ENCODE data around the gene P2RY14.
A peak's percentile ranks its signal among the peaks of the same experiment; 100 is the strongest.

The P2RY14 gene

GRCh38 chr3:151214459-151214858, 63.9 kb downstream of the P2RY14 start:
- no peak overlapping the region for H4K91ac ChIP-seq (ENCODE audit: low read depth, low read length)
- H3K14ac ChIP-seq (ENCODE audit: low read length): no peak overlapping the region
- no peak overlapping the region for H2AK5ac ChIP-seq (ENCODE audit: low read length)
- no peak overlapping the region for H2BK120ac ChIP-seq (ENCODE audit: insufficient read depth, low read length, poor library complexity)
- no peak overlapping the region for H3K18ac ChIP-seq (ENCODE audit: low read length)
- H3K27ac ChIP-seq (ENCODE audit: low read depth, low read length): no peak overlapping the region
- H3K4me2 ChIP-seq (ENCODE audit: low read length): no peak overlapping the region
- no peak overlapping the region for H4K8ac ChIP-seq (ENCODE audit: low read depth, low read length)
- DNase-seq: no peak
- H3K36me3 ChIP-seq (ENCODE audit: control insufficient read depth in 1 of 2, insufficient read depth in 2 of 2, low read length in 2 of 2): peaks cover 2 to 5% of the 10 kb centered on the region in 2 experiments
- H3K9ac ChIP-seq (ENCODE audit: low read length): no peak overlapping the region
- no peaks in the 10 kb centered on the region for H3K9me3 ChIP-seq (ENCODE audit: insufficient read depth, low read depth, low read length)
- no peak overlapping the region for H2BK5ac ChIP-seq (ENCODE audit: low read depth, low read length, poor library complexity)
- no peak overlapping the region for H2BK12ac ChIP-seq (ENCODE audit: low read length)
- no CpG with 5 or more reads among the region's 1 CpG for WGBS (ENCODE audit: extremely low coverage, insufficient coverage, insufficient read length)
- no peak overlapping the region for H3K4me3 ChIP-seq (ENCODE audit: low read depth, low read length)
- peaks cover 2% of the 10 kb centered on the region for H3K79me2 ChIP-seq (ENCODE audit: control insufficient read depth, insufficient read depth, low read length, poor library complexity)
- H2AFZ ChIP-seq (ENCODE audit: insufficient read depth, low read length, poor library complexity): no peak overlapping the region
- peaks cover 4 to 7% of the 10 kb centered on the region in 2 experiments for H3K4me1 ChIP-seq (ENCODE audit: control insufficient read depth in 1 of 2, insufficient read depth in 2 of 2, low read length in 2 of 2)
- H3K79me1 ChIP-seq (ENCODE audit: low read length): peaks cover 13% of the 10 kb centered on the region
- H3K4ac ChIP-seq (ENCODE audit: low read depth, low read length): no peak overlapping the region
- H4K12ac ChIP-seq (ENCODE audit: low read depth, low read length): no peak overlapping the region
- no peak overlapping the region for H3K23ac ChIP-seq (ENCODE audit: low read length)
- H3K27me3 ChIP-seq (ENCODE audit: insufficient read depth, low read length): no peaks in the 10 kb centered on the region

DNA sequence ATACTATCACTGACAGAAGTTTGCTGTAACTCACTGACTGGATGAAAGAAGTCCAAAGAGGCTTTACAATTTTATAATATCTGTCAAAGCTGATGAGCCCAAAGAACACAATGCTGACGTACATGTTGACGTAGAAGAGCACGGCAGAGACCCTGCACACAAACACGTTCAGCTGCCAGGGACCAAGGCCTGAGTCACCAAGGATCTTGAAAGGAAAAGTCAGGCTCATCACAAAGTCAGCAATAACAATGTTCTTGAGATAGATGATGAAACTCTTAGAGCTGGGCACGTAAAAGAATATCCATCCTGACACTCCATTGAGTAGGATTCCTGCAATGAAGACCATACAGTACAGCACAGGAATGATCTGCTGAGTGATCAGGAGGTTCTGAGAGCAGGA, 64.5 kb downstream of the P2RY14 start:
- Histone ChIP-seq H3K79me2 (ENCODE audit: control insufficient read depth, insufficient read depth, low read length, poor library complexity) (peaks cover 2% of the 10 kb centered on the region), H3K23ac (ENCODE audit: low read length) (no peak overlapping the region), H2BK5ac (ENCODE audit: low read depth, low read length, poor library complexity) (no peak overlapping the region), H2AK5ac (ENCODE audit: low read length) (no peak overlapping the region), H3K14ac (ENCODE audit: low read length) (no peak overlapping the region), H3K36me3 (ENCODE audit: control insufficient read depth in 1 of 2, insufficient read depth in 2 of 2, low read length in 2 of 2) (peaks cover 2 to 5% of the 10 kb centered on the region in 2 experiments), H3K27ac (ENCODE audit: low read depth, low read length) (no peak overlapping the region), H3K18ac (ENCODE audit: low read length) (no peak overlapping the region), H2BK12ac (ENCODE audit: low read length) (peak overlapping the region; percentile 45), H3K27me3 (ENCODE audit: insufficient read depth, low read length) (no peaks in the 10 kb centered on the region), H4K12ac (ENCODE audit: low read depth, low read length) (no peak overlapping the region), H3K9ac (ENCODE audit: low read length) (no peak overlapping the region), H3K4me1 (ENCODE audit: control insufficient read depth in 1 of 2, insufficient read depth in 2 of 2, low read length in 2 of 2) (peaks cover 4 to 7% of the 10 kb centered on the region in 2 experiments), H4K91ac (ENCODE audit: low read depth, low read length) (peak overlapping the region; percentile 34), H3K9me3 (ENCODE audit: insufficient read depth, low read depth, low read length) (no peaks in the 10 kb centered on the region), H3K4me2 (ENCODE audit: low read length) (no peak overlapping the region), H3K4me3 (ENCODE audit: low read depth, low read length) (peak overlapping the region; percentile 38), H4K8ac (ENCODE audit: low read depth, low read length) (no peak overlapping the region), H2AFZ (ENCODE audit: insufficient read depth, low read length, poor library complexity) (no peak overlapping the region), H3K4ac (ENCODE audit: low read depth, low read length) (no peak overlapping the region), H3K79me1 (ENCODE audit: low read length) (peaks cover 13% of the 10 kb centered on the region), H2BK120ac (ENCODE audit: insufficient read depth, low read length, poor library complexity) (no peak overlapping the region)
- WGBS (ENCODE audit: extremely low coverage, insufficient coverage, insufficient read length): no CpG with 5 or more reads among the region's 5 CpGs
- no peak for DNase-seq

DNA sequence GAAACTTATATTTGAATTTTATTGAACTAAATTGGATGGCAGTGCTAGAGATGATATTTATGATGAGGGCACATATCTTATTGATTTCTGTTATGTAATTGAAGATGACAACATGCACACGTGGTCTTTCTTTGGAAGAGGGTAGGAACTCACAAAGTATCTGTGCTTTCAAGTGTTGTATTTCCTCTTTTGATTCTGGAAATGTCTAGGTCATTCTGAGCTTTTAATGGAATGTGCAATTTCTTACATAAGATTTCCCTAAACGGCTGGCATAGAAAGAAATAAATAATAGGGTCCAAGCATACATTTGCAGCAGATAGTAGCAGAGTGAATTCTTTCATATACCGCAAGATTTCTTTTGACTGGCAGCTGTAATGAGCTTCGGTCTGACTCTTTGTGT, 65.2 kb downstream of the P2RY14 start:
- no peak overlapping the region for H2AFZ ChIP-seq (ENCODE audit: insufficient read depth, low read length, poor library complexity)
- no peak overlapping the region for H3K4me2 ChIP-seq (ENCODE audit: low read length)
- H3K4me3 ChIP-seq (ENCODE audit: low read depth, low read length): no peak overlapping the region
- peaks cover 2% of the 10 kb centered on the region for H3K79me2 ChIP-seq (ENCODE audit: control insufficient read depth, insufficient read depth, low read length, poor library complexity)
- H3K27ac ChIP-seq (ENCODE audit: low read depth, low read length): no peak overlapping the region
- H3K23ac ChIP-seq (ENCODE audit: low read length): no peak overlapping the region
- H4K12ac ChIP-seq (ENCODE audit: low read depth, low read length): no peak overlapping the region
- no peak overlapping the region for H3K9ac ChIP-seq (ENCODE audit: low read length)
- H3K14ac ChIP-seq (ENCODE audit: low read length): no peak overlapping the region
- H4K8ac ChIP-seq (ENCODE audit: low read depth, low read length): no peak overlapping the region
- H3K79me1 ChIP-seq (ENCODE audit: low read length): peaks cover 15% of the 10 kb centered on the region
- no peak overlapping the region for H2BK5ac ChIP-seq (ENCODE audit: low read depth, low read length, poor library complexity)
- peaks cover 4 to 7% of the 10 kb centered on the region in 2 experiments for H3K4me1 ChIP-seq (ENCODE audit: control insufficient read depth in 1 of 2, insufficient read depth in 2 of 2, low read length in 2 of 2)
- H2BK12ac ChIP-seq (ENCODE audit: low read length): no peak overlapping the region
- H3K4ac ChIP-seq (ENCODE audit: low read depth, low read length): no peak overlapping the region
- peaks cover 2 to 5% of the 10 kb centered on the region in 2 experiments for H3K36me3 ChIP-seq (ENCODE audit: control insufficient read depth in 1 of 2, insufficient read depth in 2 of 2, low read length in 2 of 2)
- no peak for DNase-seq
- no peak overlapping the region for H2AK5ac ChIP-seq (ENCODE audit: low read length)
- no peaks in the 10 kb centered on the region for H3K9me3 ChIP-seq (ENCODE audit: insufficient read depth, low read depth, low read length)
- H3K18ac ChIP-seq (ENCODE audit: low read length): no peak overlapping the region
- H3K27me3 ChIP-seq (ENCODE audit: insufficient read depth, low read length): no peaks in the 10 kb centered on the region
- no peak overlapping the region for H4K91ac ChIP-seq (ENCODE audit: low read depth, low read length)
- no CpG with 5 or more reads among the region's 4 CpGs for WGBS (ENCODE audit: extremely low coverage, insufficient coverage, insufficient read length)
- no peak overlapping the region for H2BK120ac ChIP-seq (ENCODE audit: insufficient read depth, low read length, poor library complexity)

- Histone ChIP-seq H3K4me3 (ENCODE audit: low read depth, low read length) (no peak overlapping the region), H2BK12ac (ENCODE audit: low read length) (no peak overlapping the region), H3K27me3 (ENCODE audit: insufficient read depth, low read length) (no peaks in the 10 kb centered on the region), H4K8ac (ENCODE audit: low read depth, low read length) (no peak overlapping the region), H3K27ac (ENCODE audit: low read depth, low read length) (no peak overlapping the region), H3K23ac (ENCODE audit: low read length) (no peak overlapping the region), H2AK5ac (ENCODE audit: low read length) (no peak overlapping the region), H3K36me3 (ENCODE audit: control insufficient read depth in 1 of 2, insufficient read depth in 2 of 2, low read length in 2 of 2) (peaks cover 2% of the 10 kb centered on the region in 2 experiments), H3K9me3 (ENCODE audit: insufficient read depth, low read depth, low read length) (no peaks in the 10 kb centered on the region), H3K18ac (ENCODE audit: low read length) (no peak overlapping the region), H3K79me2 (ENCODE audit: control insufficient read depth, insufficient read depth, low read length, poor library complexity) (no peaks in the 10 kb centered on the region), H2AFZ (ENCODE audit: insufficient read depth, low read length, poor library complexity) (no peak overlapping the region), H4K12ac (ENCODE audit: low read depth, low read length) (no peak overlapping the region), H3K9ac (ENCODE audit: low read length) (no peak overlapping the region), H3K4me2 (ENCODE audit: low read length) (no peak overlapping the region), H2BK120ac (ENCODE audit: insufficient read depth, low read length, poor library complexity) (no peak overlapping the region), H3K4me1 (ENCODE audit: control insufficient read depth in 1 of 2, insufficient read depth in 2 of 2, low read length in 2 of 2) (peaks cover 0 to 3% of the 10 kb centered on the region in 2 experiments), H3K79me1 (ENCODE audit: low read length) (peaks cover 13% of the 10 kb centered on the region), H2BK5ac (ENCODE audit: low read depth, low read length, poor library complexity) (no peak overlapping the region), H3K14ac (ENCODE audit: low read length) (no peak overlapping the region), H3K4ac (ENCODE audit: low read depth, low read length) (no peak overlapping the region), H4K91ac (ENCODE audit: low read depth, low read length) (no peak overlapping the region)
- DNase-seq: peak in 1 of 2 donors; percentile 26
- WGBS (ENCODE audit: extremely low coverage, insufficient coverage, insufficient read length): no CpG with 5 or more reads among the region's 4 CpGs
Measured at GRCh38 chr3:151210676-151211381, 67.5 kb downstream of the P2RY14 start.
